ENCODE measurements around the gene PCGF3. TPM values are rescaled to one million over a fixed set of nuclear protein-coding genes. Genes with fewer than 3 reads are reported as not detected.
"Not testable (repeated sequence)": the region's sequence is repeated elsewhere in the genome, so short reads cannot be mapped to it uniquely, and the experiment has no call there.

The PCGF3 gene
- total RNA-seq, 1 donor from 2014 or later, result 63.3 TPM

DNA sequence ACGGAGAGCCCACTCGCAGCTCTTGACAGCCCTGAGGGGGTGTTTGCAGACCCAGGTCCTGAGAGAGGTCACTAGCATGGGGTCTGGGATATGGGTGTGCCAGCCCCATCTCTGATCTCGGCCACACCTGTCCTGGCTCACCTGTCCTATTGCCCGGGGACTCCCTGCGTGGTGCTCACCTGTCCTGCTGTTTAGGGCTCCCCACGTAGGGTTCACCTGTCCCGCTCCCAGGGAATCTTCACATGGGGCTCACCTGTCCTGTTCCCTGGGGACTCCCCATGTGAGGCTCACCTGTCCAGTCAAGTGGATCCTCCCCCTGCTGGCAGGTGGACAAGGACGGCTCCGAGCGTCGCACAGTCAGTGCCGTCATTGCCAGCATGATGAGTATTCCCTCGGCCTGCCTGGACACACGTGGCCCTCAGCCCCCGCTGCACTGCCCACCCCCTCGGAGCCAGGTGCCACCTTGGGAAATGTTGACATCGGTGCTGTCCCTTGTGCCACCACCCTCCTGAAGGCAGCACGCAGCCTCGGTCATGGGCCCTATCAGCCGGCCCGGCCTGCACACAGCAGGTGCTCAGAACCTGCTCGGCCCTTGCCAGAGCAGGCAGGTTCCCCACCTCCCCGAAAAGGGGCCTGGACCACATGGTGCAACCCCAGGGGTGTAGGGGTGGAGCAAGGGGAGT lies 23.0 kb upstream of the PCGF3 start:
- peak; percentile 49 for DNase-seq (ENCODE audit: low spot score)

DNA sequence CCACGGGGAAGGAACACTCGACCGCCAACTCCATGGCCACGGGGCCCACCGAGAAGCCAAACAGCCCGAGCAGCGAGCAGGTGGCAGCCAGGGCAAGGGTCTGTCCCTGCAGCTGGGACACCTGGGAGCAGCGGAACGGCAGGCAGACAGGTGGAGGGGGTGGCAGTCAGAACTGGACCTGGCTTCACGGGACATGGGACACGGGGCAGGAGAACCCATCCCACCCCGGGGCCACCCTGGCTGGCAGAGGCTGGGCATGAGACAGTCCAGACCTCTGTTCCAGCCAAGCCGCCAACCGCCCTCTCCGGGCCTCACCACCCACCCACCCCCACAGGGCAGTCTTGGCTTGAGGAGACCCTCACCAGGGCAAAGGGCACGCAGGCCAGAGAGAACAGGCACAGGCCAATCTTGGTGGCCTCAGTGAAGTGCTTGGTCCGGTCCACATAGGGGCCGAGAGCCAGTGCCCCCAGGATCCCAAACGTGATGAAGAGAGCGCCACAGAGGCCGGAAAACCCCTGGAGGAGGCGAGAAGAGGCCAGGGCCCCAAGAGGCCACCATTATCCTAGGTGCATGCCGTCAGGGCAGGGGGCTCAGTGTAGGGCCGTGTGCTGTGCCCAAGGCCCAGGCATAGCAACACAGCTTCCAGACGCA lies 22.3 kb upstream of the PCGF3 start:
- DNase-seq (ENCODE audit: low spot score), result peak; percentile 46

DNA sequence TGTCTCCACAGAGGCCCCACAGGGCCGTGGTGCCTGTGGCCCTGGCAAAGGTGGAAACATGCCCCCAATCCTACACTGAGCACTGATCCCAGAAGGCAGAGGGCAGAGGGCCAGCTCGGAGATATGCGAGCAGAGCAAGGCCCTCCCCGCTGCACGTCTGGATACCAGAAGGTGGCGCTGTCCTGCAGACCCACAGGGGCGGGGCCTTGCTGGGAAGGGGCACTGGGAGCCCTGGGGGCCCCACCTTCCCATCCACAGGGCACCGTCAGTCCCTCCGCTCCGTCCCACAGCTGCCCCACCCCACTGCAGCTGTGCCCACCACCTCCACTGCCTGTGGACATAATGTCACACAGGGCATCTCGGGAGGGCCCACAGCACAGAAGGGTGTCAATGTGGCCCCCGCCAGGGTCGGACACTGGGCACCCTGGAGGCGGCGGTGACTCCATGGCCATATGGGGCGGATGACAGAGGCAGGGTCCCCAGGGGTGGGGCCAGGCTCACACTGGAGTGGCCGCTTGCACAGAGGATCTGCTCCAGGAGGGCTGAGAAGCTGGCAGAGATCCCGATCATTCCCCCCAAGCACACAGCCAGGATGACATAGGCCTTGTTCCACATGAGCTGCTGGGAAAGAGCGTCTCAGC lies 21.5 kb upstream of the PCGF3 start:
- DNase-seq (ENCODE audit: low spot score), result peak; percentile 62

DNA sequence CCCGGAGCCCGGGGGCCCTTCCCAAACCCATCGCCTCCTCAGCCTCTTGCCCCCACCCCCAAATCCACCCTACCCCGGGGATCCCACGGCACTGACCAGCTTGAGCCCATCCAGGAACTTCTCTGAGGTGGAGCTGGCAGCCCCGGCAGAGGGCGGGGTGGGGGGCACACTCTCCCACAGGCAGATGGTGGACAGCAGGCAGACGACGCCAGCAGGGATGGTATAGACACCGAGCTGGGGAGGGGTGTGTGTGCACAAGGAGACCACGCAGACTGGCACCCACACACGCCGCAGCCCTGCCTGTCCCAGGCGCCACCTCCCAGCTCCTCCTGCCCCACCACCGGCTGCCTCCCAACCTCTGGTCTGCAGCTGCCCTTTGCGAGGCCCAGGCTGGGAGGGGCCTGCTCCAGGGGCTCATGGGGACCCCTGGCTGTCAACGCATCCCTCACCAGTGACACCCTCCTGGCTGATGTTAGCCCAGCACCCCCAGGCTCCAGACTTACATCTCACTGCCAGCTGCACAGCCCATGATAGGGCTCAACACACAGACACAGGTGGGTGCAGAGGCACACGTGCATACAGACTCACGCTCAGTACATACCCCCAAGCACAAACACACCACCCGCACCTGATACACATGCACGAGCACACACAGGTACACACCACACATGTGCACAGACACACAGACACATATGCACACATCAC lies 20.9 kb upstream of the PCGF3 start:
- no peak for DNase-seq (ENCODE audit: low spot score)

DNA sequence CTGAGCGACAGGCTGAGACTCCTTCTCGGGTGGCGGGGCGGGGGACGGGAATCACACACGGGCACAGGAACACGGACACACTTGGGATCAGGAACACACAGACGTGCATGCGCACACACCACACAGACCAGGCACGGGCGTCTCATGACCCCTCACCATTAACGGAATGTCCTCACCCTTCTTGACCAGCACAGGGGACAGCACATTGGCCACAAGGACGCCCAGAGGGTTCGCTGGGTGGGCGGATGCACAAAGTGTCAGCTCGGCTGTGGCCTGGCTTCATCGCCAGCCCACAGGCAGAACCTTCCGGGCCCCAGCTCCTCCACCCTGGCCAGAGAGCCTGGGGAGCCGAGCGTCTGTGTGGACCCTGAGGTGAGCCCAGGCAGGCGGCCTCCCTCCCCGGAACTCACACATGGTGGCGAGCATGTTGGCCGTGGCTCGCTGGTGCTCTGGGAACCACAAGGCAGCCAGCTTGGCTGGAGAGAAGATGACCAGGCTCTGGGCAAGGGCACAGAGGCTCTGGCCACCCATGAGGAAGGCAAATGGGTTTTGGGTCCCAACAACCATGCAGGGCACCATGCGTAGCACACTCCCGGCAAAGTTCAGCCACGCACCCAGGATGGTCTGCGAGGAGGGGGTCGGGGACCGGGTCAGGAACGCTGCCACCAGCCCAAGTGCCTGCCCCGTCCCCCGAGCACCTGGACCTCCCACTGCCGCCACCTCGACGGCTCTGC lies 19.8 kb upstream of the PCGF3 start:
- DNase-seq (ENCODE audit: low spot score), result no peak

DNA sequence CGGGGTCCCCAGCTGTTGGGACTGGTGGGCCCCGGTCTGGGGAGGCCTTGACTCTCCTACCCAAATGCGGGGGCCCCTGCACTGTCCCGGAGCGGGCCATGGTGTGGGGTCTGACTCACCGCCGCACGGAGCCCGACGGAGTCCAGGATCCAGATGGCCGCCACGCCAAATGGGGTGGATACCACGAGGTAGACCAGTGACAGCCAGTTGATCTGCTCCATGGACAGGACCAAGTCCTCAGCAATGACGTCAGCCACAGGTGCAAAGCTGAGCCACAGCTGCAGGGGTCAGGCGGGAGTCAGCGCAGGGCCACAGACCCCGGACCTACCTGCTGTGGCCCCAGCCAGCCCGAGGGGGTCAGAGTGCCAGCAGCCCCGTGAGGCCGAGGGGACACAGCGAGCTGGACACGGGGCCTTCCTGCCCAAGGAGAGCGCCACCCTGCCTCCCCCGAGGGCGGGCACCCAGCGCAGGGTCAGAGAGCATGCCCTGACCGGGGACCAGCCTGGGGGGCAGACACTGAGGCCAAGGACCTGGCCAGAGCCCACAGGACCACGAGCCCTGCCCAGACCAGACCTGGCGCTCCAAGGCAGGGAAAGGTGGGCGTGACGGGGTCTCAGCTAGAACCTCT lies 19.1 kb upstream of the PCGF3 start:
- DNase-seq (ENCODE audit: low spot score), result no peak

DNA sequence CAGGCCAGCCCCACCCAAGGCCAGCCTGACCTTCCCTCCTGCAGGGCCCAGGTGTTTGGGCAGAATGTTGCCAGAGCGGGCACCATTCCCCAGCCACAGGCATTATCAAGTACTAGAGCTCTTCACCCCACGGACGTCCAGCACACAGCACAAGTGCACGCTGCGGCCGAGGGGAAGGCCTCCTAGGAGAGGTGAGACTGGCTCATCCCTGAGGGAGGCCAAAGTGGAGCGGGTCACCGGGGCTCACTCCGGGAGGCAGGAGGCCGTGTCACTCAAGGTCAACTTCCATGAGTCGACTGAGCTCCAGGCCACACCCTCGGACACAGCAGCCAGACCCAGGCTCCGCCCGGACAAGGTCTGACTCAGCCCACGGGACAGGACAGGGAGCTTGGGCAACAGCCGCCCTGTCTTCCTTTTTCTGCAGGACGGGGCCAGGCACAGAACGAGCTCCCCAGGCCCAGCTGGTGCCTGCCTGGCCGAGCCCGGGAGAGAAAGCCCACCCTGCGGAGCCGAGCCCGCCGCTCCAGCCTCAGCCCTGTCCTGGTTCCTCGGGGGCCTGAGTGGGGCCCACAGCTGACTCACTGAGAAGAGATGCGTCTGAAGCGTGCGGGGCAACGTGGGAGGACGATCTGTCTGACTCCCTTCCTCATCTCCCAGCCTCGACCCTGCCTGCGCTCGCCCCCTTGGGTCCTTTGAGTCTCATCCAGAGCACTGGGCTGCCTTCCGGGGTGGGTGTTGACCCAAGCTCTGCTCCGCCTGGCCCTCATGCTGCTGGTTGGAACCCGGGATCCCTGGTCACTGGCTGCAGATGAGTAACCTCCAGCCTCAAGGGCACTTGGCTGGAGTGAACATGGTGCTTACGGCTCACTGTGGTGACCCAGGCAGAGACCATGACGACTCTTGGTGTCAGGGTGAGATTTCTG lies 18.3 kb upstream of the PCGF3 start:
- DNase-seq (ENCODE audit: low spot score), result peak; percentile 86

DNA sequence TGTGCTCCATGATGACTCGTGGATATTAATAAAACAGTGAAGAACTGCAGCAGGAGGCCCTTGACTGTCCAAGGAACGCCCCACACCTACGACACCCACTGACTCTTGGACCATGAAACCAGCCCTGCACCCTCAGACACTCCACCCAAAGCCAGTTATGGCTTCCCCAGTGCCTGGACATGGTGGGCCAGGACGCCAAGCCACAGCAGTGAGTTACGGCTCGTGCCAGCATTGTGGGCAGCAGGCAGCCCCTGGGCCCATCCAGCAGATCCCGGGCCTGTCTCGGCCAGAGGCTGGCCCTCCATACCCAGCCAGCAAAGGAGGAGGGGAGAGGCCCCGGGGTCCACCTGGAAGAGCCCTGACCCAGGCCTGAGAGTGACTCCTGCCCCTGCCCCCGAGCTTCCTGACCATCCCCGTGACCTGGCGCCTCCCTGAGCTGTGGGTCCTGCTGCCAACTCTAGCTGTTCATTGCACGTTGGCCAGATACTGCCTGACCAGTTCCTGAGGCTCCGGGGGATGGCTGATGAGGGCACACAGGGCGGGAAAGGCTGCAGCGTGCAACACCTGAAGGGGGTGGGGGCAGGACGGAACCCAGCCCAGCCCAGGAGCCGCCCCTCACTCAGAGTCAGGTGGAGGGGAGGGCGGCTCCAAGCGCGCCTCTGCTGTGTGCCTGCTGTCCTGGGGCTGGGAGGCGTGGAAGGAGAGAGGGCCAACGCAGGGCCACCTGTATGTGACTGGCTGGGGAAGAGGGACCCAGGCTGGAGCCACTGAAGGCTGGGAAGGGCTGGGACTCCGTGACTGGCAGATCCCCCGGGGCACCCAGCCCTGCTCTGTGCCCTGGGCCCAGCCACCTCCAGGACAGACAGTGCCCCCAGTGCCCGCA lies 17.4 kb upstream of the PCGF3 start:
- no peak for DNase-seq (ENCODE audit: low spot score)

DNA sequence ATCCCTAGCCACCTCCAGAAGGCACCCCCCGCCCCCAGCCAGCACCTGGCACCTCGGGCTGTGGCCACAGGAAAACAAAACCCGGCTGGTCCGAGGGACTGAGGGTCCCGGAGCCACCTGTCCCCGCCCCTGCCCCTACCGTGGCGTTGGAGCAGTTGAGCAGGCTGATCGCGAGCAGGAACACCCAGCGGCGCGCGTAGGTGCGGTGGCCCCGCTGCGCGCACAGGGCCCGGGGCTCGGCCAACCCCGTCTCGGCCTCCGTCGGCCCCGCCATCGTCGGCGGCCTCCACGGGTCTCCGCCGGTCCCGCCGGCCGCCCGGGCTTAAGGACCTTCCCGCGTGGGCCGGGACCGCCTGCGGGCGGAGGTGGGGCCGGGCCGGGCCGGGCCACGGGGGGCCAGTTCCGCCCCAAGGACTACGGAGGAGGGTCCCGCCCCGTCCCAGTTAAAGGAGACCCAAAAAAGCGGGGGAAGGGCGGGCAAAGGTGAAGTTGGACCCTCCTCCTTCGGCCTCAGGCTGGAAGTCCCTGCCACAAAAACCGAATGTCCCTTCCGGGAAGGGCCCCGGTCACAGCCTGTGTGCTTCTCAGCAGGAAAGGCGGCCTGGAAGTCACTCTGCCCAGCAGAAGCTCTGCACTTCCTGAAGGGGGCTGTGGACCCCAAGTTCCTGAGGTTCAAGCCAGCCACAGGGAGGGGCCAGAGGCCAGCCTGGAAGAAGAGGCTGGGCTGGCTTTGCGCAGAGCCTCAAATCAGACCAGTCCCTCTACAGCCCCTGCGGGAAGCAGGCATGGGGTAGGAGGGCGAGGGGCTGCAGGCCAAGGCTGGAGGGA lies 16.6 kb upstream of the PCGF3 start, which contains the start of gene SLC49A3:
Gene SLC49A3, minus strand, starts transcription at position 298 of the 828 bp plus-strand sequence. Its CDS starts 24 bp downstream, at position 274.
- no peak for DNase-seq (ENCODE audit: low spot score)

DNA sequence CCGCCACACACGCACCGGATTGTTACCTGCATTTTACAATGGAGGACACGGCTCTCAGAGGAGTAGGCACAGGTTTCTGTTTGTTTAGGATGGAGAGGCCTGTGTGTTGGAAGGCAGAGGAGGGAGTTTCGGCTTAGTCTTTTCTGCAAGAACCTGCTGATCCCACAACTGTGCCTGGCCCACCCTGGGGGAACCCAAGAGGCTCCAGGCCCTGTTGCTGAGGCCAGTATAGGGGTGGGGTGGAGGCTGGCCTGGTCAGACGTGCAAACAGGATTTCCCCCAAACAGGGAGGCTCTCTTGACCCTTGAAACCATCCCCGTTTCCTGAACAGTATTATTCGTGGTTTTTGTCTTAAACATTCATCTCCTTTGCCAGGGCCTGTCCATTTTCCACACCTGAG lies 15.9 kb upstream of the PCGF3 start:
- no peak for DNase-seq (ENCODE audit: low spot score)

DNA sequence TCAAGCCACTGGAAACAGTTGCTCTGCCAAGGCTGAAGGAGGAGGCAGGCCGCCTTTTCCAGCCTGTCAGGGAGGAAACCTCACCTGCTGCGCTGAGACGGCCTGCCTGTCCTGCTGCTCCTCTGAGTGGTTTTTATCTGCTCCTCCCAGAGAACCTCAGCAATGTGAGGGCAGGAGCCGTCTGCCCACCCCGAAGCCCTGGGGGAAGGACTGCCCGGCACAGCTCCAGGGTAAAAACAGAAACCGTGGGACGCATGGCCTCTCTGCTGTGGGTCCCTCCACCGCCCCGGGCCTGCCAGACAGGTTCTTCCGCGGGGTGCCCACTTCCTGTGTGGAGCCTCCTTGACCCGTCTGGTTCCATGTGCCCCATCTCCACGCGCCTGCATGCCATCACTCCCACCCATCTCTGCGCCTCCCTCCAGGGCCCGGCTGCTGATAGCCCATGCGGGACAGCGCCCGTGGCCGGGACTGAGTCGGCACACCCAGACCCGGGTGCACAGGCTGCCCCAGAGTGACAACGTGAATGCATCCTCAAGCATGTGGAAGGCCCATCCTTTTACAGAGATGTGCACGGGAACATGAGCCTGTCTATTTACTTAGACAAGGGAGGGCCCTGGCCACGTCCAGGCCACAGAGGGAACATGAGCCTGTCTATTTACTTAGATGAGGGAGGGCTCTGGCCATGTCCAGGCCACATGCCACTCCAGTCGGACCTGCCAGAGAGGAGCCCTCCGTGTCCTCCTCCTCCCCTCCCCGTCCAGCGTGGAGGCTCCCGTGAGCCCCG lies 12.7 kb upstream of the PCGF3 start:
- no peak for DNase-seq (ENCODE audit: low spot score)

DNA sequence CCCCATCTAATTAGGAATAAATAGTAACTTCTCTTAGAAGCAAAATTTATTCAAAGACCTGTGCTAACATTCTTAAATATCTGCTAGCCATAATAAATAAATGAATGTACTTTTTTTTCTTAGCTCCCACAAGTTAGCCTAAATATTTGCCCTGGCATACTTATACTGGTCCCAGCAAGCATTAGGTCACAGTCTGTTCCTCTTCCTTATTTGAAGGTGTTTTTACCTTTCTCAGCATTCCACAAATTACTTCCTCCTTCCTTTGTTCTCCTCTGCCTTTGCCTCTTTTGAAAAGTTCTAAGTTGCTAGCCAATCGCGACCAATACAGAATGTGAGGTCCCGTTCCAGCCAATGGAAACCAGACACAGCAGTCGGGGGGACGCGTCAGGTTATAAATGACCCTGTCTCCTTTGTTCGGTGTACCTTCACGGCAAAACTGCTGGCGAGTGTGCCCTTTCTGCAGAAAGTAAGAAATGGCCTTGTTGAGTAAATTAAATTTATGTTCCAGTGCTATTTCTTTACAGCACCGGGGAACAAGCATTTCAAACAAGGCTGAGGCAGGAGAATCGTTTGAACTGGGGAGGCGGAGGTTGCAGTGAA lies 11.2 kb upstream of the PCGF3 start:
- DNase-seq (ENCODE audit: low spot score), result not testable (repeated sequence)

DNA sequence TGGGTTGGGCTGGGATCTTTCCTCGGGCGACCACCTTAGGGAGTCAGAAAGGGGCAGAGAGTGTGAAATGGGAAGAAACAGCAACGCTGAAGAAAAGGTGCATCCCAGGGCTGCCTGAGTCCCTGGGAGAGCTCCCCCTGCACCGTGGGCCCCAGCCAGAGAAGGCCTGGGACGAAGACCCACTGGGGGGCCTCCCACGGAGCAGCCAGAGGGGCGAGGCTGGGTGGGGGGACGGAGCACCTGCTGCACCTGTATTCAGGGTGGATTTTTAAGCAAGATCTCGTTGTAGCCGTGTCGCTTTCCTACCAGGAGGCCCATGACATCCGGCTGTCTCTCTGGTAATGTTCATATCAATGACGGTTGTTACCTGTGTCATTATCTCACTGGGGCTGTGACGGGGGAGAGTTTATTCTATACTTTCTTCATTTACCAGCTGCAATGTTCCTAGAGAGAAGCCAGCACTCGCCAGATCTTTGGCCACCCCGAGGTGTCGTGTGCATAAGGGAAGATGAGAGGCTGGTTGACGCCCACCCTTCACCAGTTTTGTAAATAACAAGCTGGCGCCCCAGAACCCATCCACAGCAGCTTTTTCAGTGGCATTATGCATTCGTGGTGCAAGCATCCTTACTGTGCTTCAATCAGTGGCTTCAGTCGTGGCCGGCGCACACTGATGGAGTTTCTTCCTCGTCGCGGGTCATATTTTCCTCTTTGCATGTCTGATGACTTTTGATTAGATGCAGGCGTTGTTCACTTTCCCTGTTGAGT lies 5.6 kb upstream of the PCGF3 start:
- no peak for DNase-seq (ENCODE audit: low spot score)

DNA sequence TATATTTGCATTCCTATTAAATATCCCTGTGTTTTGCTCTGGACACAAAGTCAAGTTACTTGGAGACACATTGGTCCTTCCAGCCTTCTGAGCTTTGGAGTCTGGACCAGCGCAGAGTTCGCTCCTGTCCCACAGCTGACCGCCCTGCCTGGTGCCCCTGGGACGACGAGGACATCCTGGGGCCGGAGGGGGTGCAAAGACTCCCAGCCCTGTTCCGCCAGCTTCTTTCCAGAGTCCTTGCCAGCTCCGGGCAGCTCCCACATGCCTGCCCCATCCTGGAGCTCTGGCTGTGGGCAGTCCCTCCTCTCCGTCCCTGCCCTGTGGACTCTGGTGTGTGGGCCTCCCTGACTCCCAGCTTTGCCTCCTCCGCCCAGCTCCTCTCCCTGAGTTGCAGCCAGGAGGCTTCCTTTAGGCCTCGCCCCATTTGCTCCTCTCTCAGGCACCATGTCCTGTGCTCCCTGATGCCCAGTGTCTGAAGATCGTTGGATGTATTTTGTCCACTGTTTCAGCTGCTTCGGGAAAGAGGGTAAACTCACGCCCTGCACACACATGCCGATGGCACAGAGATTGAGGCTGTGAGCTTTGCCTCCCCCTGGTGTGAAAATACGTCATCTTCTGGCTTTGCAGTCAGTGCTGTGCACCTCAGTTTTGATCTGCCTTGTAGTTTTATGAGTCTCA lies 4.9 kb upstream of the PCGF3 start:
- DNase-seq (ENCODE audit: low spot score), result no peak

DNA sequence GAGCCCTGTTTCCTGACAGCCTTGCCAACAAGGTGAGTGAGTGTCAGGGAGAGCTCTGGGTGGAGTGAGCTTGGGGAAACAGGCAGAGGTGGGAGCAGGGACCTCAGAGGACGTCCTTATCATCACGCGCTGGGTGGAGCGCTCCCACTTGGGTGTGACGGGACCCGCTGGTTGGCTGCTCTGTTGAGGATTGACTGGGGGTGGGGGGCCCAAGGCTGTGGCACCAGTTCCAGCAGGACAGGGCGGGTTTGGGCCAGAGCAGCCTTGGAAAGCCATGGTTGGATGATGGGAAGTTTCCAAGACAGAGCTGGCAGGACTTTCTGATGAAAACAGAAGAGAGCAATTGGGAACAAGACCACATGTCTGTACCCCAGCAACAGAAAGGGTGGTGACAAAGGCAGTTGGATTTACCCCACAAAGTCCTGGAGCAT lies 3.0 kb upstream of the PCGF3 start:
- DNase-seq (ENCODE audit: low spot score), result no peak

All from ureter (tissue), 1 donor.